OCI-LY3 (cell line): ENCODE measurements around the gene BMP7.

Source experiments
- H2AFZ ChIP-seq: fragments of 200-600, 300-600 bp; shearing (Covaris generic); 2 replicates; pipeline ENCODE4 v1.6.0; 2014; ENCODE audit warnings: antibody characterized with exemption, low read depth, low read length
- H3K27ac ChIP-seq: fragments of 200-600, 300-600 bp; sonication (generic); 2 replicates; pipeline ENCODE4 v1.5.1; 2014; ENCODE audit warnings: mild to moderate bottlenecking, low read length, moderate library complexity, mixed read lengths
- H3K27me3 ChIP-seq: fragments of 200-600, 300-600 bp; sonication (generic); 2 replicates; pipeline ENCODE4 v1.6.1; 2014; ENCODE audit warnings: low read depth, low read length, mixed read lengths
- H3K36me3 ChIP-seq: fragments of 200-600, 300-600 bp; sonication (generic); replicated peaks from 2 replicates; pipeline ENCODE3; 2014; ENCODE audit warnings: low read depth, low read length, mixed read lengths
- H3K4me1 ChIP-seq: fragments of 300-600, 200-600 bp; sonication (generic); 2 replicates; pipeline ENCODE4 v1.6.1; 2014; ENCODE audit warnings: low read length, mixed read lengths
- H3K4me2 ChIP-seq: fragments of 200-600, 300-600 bp; sonication (generic); 2 replicates; pipeline ENCODE4 v1.6.1; 2014; ENCODE audit warnings: low read length, mixed read lengths
- H3K4me3 ChIP-seq: fragments of 300-600, 200-600 bp; sonication (generic); 2 replicates; pipeline ENCODE4 v1.5.1; 2014; ENCODE audit warnings: antibody characterized with exemption, mild to moderate bottlenecking, low read length, moderate library complexity
- H3K79me2 ChIP-seq: fragments of 300-600, 200-600 bp; shearing (Covaris generic); 2 replicates; pipeline ENCODE4 v1.6.1; 2014; ENCODE audit warnings: mild to moderate bottlenecking, low read length, mixed read lengths
- H3K9ac ChIP-seq: fragments of 300-600, 200-600 bp; shearing (Covaris generic); 2 replicates; pipeline ENCODE4 v1.6.0; 2014; ENCODE audit warnings: mild to moderate bottlenecking, low read length, moderate library complexity
- H3K9me3 ChIP-seq: fragments of 200-600, 300-600 bp; shearing (Covaris generic); 2 replicates; pipeline ENCODE4 v1.6.1; 2014; ENCODE audit warnings: low read length, mixed read lengths; ENCODE audit not compliant: insufficient read depth
- H4K20me1 ChIP-seq: fragments of 200-600, 300-600 bp; sonication (generic); 2 replicates; pipeline ENCODE4 v1.6.1; 2016; ENCODE audit warnings: low read length, mixed read lengths; ENCODE audit not compliant: insufficient read depth
- EZH2phosphoT487 ChIP-seq: fragments of 200-600 bp; shearing (Covaris generic); IDR thresholded peaks from 2 replicates; pipeline ENCODE4 v1.6.1; 2018; ENCODE audit warnings: antibody characterized with exemption, mixed run types, low read depth
- TF ChIP-seq, protein P1 (sequence below): fragments of 200-600, 300-600 bp; sonication (generic); IDR thresholded peaks from 2 replicates; pipeline ENCODE4 v1.5.1; 2014; ENCODE audit warnings: antibody characterized with exemption, low read length, low read depth

BMP7 gene

DNA sequence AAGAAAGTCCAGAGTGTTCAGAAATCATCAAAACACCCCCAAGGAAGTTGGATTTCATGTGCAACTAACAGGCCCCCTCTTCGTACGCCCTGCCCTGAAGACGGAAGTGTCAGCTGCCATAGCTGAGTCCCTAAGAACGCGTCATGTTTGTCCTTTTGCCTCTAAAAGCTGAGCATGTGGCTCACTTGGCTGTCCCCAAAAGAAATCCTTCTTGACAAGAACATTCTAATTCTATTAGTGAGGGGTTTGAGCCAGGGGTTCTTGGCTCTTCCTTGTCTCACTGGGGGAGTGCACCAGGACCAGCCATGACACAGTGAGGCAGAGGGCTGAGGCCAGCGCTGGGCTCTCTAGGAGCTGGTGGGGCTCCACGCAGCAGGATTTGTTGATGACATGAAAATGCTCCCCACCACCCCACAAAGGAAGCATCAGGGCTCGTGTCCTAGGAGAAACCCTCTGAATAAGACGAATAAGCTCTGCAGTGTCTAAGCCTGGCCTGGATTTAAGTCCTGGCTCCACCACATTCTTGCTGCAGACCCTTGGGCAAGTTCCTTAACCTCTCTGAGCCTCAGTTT is 43.2 kb upstream of the BMP7 start:
- TF ChIP-seq, protein P1, sequence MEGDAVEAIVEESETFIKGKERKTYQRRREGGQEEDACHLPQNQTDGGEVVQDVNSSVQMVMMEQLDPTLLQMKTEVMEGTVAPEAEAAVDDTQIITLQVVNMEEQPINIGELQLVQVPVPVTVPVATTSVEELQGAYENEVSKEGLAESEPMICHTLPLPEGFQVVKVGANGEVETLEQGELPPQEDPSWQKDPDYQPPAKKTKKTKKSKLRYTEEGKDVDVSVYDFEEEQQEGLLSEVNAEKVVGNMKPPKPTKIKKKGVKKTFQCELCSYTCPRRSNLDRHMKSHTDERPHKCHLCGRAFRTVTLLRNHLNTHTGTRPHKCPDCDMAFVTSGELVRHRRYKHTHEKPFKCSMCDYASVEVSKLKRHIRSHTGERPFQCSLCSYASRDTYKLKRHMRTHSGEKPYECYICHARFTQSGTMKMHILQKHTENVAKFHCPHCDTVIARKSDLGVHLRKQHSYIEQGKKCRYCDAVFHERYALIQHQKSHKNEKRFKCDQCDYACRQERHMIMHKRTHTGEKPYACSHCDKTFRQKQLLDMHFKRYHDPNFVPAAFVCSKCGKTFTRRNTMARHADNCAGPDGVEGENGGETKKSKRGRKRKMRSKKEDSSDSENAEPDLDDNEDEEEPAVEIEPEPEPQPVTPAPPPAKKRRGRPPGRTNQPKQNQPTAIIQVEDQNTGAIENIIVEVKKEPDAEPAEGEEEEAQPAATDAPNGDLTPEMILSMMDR, result no peak
- TF ChIP-seq EZH2phosphoT487, result no peak
- Histone ChIP-seq H3K36me3 (no peaks in the 10 kb centered on the region), H3K79me2 (no peaks in the 10 kb centered on the region), H2AFZ (no peak overlapping the region), H3K9ac (no peak overlapping the region), H4K20me1 (no peaks in the 10 kb centered on the region), H3K4me2 (no peak overlapping the region), H3K4me3 (no peak overlapping the region), H3K9me3 (no peaks in the 10 kb centered on the region), H3K27me3 (peaks cover 91% of the 10 kb centered on the region), H3K27ac (no peak overlapping the region), H3K4me1 (peaks cover 6% of the 10 kb centered on the region; the same call in 1 of the 2 replicates)

DNA sequence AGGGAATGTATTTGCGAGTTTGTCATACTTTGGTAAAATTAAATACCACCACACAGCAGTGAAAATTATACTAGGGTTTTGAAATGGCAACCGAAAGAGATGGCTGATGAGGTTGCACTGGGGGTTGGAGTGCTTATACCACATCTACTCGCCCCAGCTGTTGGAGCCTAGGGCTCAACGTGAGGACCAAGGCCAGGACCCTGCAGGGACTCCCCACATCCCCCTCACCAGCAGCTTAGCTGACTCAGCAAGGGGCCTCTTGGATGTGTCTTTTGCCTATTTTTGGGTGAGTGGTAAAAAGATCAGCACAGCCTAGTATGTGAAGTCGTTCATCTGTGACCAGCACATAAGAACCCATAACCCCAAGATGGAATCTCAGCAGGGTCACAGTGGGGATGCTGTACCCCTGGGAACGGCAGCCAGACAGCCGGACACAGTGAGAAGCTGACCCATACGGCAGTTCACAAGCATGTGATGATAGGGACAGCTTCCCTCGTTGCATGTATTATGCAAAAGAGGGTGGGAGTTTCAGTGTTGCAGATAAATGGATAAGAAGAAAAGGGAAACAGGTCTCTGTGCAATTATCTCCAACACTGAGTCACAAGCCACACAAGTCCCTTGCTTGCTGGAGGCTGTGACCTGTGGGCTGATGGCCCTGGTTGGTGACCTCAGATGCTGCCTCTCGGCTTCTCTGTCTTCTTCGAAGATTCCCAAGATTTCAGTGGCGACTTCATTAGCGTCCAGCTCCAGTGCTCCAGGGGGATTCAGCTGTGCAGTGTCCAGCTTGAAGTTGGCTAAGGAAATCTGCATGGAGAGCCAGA is 42.2 kb upstream of the BMP7 start:
- Histone ChIP-seq H3K4me1 (peaks cover 6% of the 10 kb centered on the region; the same call in 1 of the 2 replicates), H2AFZ (no peak overlapping the region), H4K20me1 (no peaks in the 10 kb centered on the region), H3K27ac (no peak overlapping the region), H3K27me3 (peaks cover 90% of the 10 kb centered on the region), H3K79me2 (no peaks in the 10 kb centered on the region), H3K9me3 (no peaks in the 10 kb centered on the region), H3K4me3 (no peak overlapping the region), H3K36me3 (no peaks in the 10 kb centered on the region), H3K9ac (no peak overlapping the region), H3K4me2 (no peak overlapping the region)
- TF ChIP-seq, protein P1, result no peak
- TF ChIP-seq EZH2phosphoT487, result no peak

DNA sequence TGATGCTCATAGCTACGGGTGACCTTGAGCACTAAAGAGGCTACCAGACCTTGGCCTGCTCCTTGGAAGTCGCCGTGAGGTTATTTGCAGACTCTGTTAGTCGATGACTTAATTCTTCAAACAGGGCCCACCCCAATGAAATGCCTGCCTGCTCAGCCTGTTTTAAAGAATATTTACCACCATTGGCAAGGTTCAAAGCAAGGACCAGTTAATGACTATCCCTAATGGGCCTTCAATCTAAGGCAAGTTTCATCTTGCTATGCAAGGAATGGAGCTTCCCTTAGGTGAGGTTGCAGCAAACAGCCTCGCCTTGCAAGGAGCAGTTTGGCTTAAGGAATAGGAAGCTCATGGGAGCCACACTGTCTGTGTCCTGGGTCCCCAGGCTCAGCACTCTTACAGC is 40.3 kb upstream of the BMP7 start:
- Histone ChIP-seq H3K9ac (no peak overlapping the region), H3K79me2 (no peaks in the 10 kb centered on the region), H3K4me2 (no peak overlapping the region), H2AFZ (no peak overlapping the region), H4K20me1 (no peaks in the 10 kb centered on the region), H3K4me3 (no peak overlapping the region), H3K4me1 (peaks cover 6% of the 10 kb centered on the region; the same call in 1 of the 2 replicates), H3K27me3 (peaks cover 77% of the 10 kb centered on the region), H3K27ac (no peak overlapping the region), H3K36me3 (no peaks in the 10 kb centered on the region), H3K9me3 (no peaks in the 10 kb centered on the region)
- TF ChIP-seq, protein P1, result no peak
- TF ChIP-seq EZH2phosphoT487, result no peak

DNA sequence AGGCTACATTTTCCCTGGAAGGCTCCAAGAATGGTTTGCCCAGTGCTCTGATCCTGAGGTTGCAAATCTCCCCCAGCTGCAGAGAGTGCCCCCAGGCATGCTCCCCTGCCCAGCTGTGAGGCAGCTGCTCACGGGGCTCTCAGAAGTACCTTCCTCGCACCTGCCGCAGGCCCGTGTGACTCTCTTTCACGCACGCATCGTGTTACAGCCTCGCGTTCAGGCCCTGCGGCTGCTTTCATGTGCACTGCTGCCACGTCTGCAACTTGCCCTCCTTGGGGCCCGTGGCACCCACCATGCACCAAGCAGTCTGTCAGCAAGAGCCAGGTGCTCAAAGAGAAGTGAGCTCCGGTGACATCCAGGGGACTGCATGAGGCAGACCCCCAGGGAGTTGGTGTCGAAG is 34.6 kb upstream of the BMP7 start:
- Histone ChIP-seq H3K4me2 (no peak overlapping the region), H3K27me3 (peaks cover 25% of the 10 kb centered on the region), H3K27ac (no peak overlapping the region), H3K9ac (no peak overlapping the region), H3K4me3 (no peak overlapping the region), H2AFZ (no peak overlapping the region), H3K9me3 (no peaks in the 10 kb centered on the region), H3K36me3 (no peaks in the 10 kb centered on the region), H3K4me1 (no peaks in the 10 kb centered on the region), H4K20me1 (no peaks in the 10 kb centered on the region), H3K79me2 (no peaks in the 10 kb centered on the region)
- no peak for TF ChIP-seq EZH2phosphoT487
- TF ChIP-seq, protein P1, result no peak
